Measurements from ENCODE around the gene ABLIM2.

Gene ABLIM2

DNA sequence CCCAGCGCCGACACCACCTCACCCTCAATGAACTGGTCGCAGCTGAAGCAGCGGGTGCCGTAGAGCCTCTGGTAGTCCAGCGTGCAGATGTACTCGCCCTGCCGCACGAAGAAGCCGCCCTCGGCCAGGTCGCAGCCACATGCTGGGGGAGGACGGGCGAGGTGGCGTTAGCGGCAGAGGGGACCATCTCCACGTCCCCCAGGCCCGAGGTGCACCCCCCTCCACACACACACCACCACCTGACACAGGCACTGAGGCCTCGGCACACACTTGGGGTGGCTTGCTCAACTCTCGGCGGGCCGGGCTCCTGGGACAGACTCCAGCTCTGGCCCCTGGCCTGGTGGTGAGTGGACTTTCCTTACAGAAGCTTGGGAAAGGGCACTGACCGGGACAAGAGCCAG lies 61.5 kb downstream of the ABLIM2 start:
- H4K20me1 ChIP-seq (ENCODE audit: insufficient read depth, low read length), result no peaks in the 10 kb centered on the region
- no peaks in the 10 kb centered on the region for H3K4me1 ChIP-seq (ENCODE audit: low read length)
- no peaks in the 10 kb centered on the region for H3K79me2 ChIP-seq (ENCODE audit: low read length)
- DNase-seq, result no peak
- H3K27me3 ChIP-seq (replicated peaks; ENCODE audit: insufficient read depth, low read length), result peaks cover 91% of the 10 kb centered on the region
- no peak for TF ChIP-seq EZH2 (optimal IDR thresholded peaks at IDR 0.05; ENCODE audit: low read depth, low read length)
- TF ChIP-seq, protein P1, sequence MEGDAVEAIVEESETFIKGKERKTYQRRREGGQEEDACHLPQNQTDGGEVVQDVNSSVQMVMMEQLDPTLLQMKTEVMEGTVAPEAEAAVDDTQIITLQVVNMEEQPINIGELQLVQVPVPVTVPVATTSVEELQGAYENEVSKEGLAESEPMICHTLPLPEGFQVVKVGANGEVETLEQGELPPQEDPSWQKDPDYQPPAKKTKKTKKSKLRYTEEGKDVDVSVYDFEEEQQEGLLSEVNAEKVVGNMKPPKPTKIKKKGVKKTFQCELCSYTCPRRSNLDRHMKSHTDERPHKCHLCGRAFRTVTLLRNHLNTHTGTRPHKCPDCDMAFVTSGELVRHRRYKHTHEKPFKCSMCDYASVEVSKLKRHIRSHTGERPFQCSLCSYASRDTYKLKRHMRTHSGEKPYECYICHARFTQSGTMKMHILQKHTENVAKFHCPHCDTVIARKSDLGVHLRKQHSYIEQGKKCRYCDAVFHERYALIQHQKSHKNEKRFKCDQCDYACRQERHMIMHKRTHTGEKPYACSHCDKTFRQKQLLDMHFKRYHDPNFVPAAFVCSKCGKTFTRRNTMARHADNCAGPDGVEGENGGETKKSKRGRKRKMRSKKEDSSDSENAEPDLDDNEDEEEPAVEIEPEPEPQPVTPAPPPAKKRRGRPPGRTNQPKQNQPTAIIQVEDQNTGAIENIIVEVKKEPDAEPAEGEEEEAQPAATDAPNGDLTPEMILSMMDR (IDR thresholded peaks at IDR 0.05; ENCODE audit: low read length), result no peak
- TF ChIP-seq EZH2phosphoT487 (IDR thresholded peaks at IDR 0.05; ENCODE audit: low read length), result no peak
- H2AFZ ChIP-seq (ENCODE audit: low read length), result no peak overlapping the region
- no peak overlapping the region for H3K4me2 ChIP-seq (ENCODE audit: low read depth, low read length)
- no peak overlapping the region for H3K4me3 ChIP-seq (ENCODE audit: low read length)
- no peaks in the 10 kb centered on the region for H3F3A ChIP-seq (ENCODE audit: insufficient read depth, low read length)
- no peak overlapping the region for H3K9ac ChIP-seq (ENCODE audit: low read length)
- H3K27ac ChIP-seq (ENCODE audit: low read length), result no peak overlapping the region
- H3K36me3 ChIP-seq (replicated peaks; ENCODE audit: insufficient read depth, low read length), result no peaks in the 10 kb centered on the region
- H3K9me2 ChIP-seq (replicated peaks; ENCODE audit: insufficient read depth, low read length), result no peaks in the 10 kb centered on the region
- H3K9me3 ChIP-seq (replicated peaks; ENCODE audit: insufficient read depth, low read length), result no peaks in the 10 kb centered on the region

DNA sequence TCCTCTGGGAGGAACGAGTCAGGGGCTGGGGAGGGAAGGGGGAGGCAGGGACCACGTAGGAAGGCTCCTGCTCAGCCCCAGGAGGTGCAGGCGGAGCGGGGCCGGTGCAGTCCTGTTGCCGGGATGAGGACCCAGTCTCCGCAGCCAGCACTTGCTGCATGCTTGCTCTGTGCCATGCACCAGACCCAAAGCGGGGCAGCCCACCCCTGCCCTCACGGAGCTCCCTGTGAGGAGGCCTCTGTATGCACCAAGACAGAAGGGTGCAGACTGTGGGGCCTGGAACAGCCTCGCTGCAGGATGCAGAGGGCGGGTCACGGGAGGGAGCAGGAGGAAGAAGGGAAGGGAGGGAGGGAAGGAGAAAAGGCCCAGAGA lies 61.9 kb downstream of the ABLIM2 start:
- no peak for DNase-seq
- H3F3A ChIP-seq (ENCODE audit: insufficient read depth, low read length), result no peaks in the 10 kb centered on the region
- H3K36me3 ChIP-seq (replicated peaks; ENCODE audit: insufficient read depth, low read length), result no peaks in the 10 kb centered on the region
- no peak overlapping the region for H3K9ac ChIP-seq (ENCODE audit: low read length)
- no peak overlapping the region for H2AFZ ChIP-seq (ENCODE audit: low read length)
- TF ChIP-seq, protein P1 (IDR thresholded peaks at IDR 0.05; ENCODE audit: low read length), result no peak
- TF ChIP-seq EZH2phosphoT487 (IDR thresholded peaks at IDR 0.05; ENCODE audit: low read length) (no peak), EZH2 (optimal IDR thresholded peaks at IDR 0.05; ENCODE audit: low read depth, low read length) (no peak)
- no peaks in the 10 kb centered on the region for H3K79me2 ChIP-seq (ENCODE audit: low read length)
- no peak overlapping the region for H3K4me3 ChIP-seq (ENCODE audit: low read length)
- H3K9me3 ChIP-seq (replicated peaks; ENCODE audit: insufficient read depth, low read length), result no peaks in the 10 kb centered on the region
- no peak overlapping the region for H3K27ac ChIP-seq (ENCODE audit: low read length)
- H3K9me2 ChIP-seq (replicated peaks; ENCODE audit: insufficient read depth, low read length), result no peaks in the 10 kb centered on the region
- no peak overlapping the region for H3K4me2 ChIP-seq (ENCODE audit: low read depth, low read length)
- no peaks in the 10 kb centered on the region for H3K4me1 ChIP-seq (ENCODE audit: low read length)
- H3K27me3 ChIP-seq (replicated peaks; ENCODE audit: insufficient read depth, low read length), result peaks cover 87% of the 10 kb centered on the region
- no peaks in the 10 kb centered on the region for H4K20me1 ChIP-seq (ENCODE audit: insufficient read depth, low read length)

DNA sequence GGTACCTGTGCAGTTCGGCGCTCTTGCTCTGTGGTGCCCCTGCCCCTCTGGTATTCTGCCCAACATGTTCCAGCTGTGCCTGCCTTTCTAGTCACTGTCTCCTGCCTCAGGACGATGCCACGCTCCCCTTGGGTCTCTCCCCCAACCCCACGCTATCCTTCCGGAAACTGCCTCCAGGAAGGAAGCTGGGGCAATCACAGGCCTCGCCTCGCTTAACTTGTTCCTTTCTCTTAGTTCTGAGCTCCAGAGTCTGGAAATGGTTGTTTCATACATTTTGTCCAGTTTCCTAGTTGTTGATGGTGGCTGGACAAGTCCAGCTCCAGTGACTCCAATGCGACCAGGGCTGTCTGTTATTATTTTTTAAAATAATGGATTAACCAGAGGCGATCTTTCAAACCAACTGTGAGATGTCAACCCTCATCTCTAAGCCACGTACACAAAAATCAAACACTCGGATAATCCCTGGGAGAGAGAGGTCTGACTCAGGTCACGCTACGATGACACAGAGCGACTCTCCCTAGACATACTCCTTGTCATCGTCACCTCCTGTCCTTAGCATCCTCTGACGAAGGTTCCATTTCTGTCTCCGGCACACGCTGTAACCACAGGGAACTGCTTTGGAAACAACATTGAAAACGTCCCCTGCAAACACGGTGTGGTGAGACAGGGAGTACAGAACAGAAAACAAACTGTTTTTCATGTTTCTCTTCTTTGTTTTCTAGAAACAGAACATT lies 62.5 kb downstream of the ABLIM2 start:
- Histone ChIP-seq H3K4me3 (ENCODE audit: low read length) (no peak overlapping the region), H3K36me3 (replicated peaks; ENCODE audit: insufficient read depth, low read length) (no peaks in the 10 kb centered on the region), H3F3A (ENCODE audit: insufficient read depth, low read length) (no peaks in the 10 kb centered on the region), H4K20me1 (ENCODE audit: insufficient read depth, low read length) (no peaks in the 10 kb centered on the region), H3K9me3 (replicated peaks; ENCODE audit: insufficient read depth, low read length) (no peaks in the 10 kb centered on the region), H3K27ac (ENCODE audit: low read length) (no peak overlapping the region), H3K27me3 (replicated peaks; ENCODE audit: insufficient read depth, low read length) (peaks cover 82% of the 10 kb centered on the region), H3K4me1 (ENCODE audit: low read length) (no peaks in the 10 kb centered on the region), H2AFZ (ENCODE audit: low read length) (no peak overlapping the region), H3K4me2 (ENCODE audit: low read depth, low read length) (no peak overlapping the region), H3K79me2 (ENCODE audit: low read length) (no peaks in the 10 kb centered on the region), H3K9ac (ENCODE audit: low read length) (no peak overlapping the region), H3K9me2 (replicated peaks; ENCODE audit: insufficient read depth, low read length) (no peaks in the 10 kb centered on the region)
- TF ChIP-seq EZH2phosphoT487 (IDR thresholded peaks at IDR 0.05; ENCODE audit: low read length) (no peak), EZH2 (optimal IDR thresholded peaks at IDR 0.05; ENCODE audit: low read depth, low read length) (no peak)
- TF ChIP-seq, protein P1 (IDR thresholded peaks at IDR 0.05; ENCODE audit: low read length), result no peak
- no peak for DNase-seq
